ENCODE data around the gene SMAD3. TPM values are rescaled to one million over a fixed set of nuclear protein-coding genes. Genes with fewer than 3 reads are reported as not detected.
A peak's percentile ranks its signal among the peaks of the same experiment; 100 is the strongest.
"Not testable (repeated sequence)": the region's sequence is repeated elsewhere in the genome, so short reads cannot be mapped to it uniquely, and the experiment has no call there.

SMAD3 gene
- total RNA-seq, 2 experiments from 2014 or later, result 74.1 to 75.9 TPM

DNA sequence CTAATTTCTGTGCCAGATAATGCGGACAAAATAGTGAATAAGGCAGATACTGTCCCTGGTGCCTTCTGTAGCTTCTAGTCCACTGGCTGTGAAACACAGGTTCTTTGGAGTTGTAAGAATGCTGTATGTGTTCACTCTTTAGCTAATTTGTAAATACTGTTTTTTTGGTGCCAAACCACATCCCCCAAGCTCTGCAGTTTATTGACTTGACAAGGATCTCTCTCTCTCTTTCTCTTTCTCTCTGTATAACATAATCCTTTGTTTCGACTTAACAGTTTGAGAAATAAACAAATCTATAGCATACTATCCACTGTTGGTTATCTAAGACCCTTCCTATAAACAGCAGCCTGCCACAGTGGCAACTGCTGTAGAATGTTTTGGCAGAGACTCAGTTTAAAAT, 7.6 kb downstream of the SMAD3 start:
- POLR2A ChIA-PET, result interaction anchor here (0.6 to 2.2 kb wide), 2 partner anchors 13 to 28 kb away, joined by 4 to 5 read pairs; no protein-coding TSS in a partner anchor
- no peaks in the 10 kb centered on the region for H3K27me3 Mint-ChIP-seq
- H3K27ac Mint-ChIP-seq, result peak overlapping the region; percentile 64
- H3K36me3 Mint-ChIP-seq, result peaks cover 20% of the 10 kb centered on the region
- H3K9me3 Mint-ChIP-seq, result no peaks in the 10 kb centered on the region
- H3K4me3 Mint-ChIP-seq, result peak overlapping the region; percentile 53
- DNase-seq (no peak), ATAC-seq (ENCODE audit: low read depth) (peak; percentile 40)
- H3K4me1 Mint-ChIP-seq, result peaks cover 56% of the 10 kb centered on the region

- H3K36me3 Mint-ChIP-seq, result peaks cover 20% of the 10 kb centered on the region
- POLR2A ChIA-PET, result interaction anchor here (1.0 to 3.1 kb wide), 2 partner anchors 9 to 27 kb away, joined by 3 to 14 read pairs; partner anchors contain the start of gene SMAD3
- ATAC-seq (ENCODE audit: low read depth) (no peak), DNase-seq (no peak)
- no peaks in the 10 kb centered on the region for H3K9me3 Mint-ChIP-seq
- H3K4me3 Mint-ChIP-seq, result peak overlapping the region; percentile 86
- peaks cover 41% of the 10 kb centered on the region for H3K4me1 Mint-ChIP-seq
- H3K27ac Mint-ChIP-seq, result peak overlapping the region; percentile 77
- H3K27me3 Mint-ChIP-seq, result no peaks in the 10 kb centered on the region
These were observed 9.5 kb downstream of the SMAD3 start for GRCh38 chr15:67074886-67075229.

DNA sequence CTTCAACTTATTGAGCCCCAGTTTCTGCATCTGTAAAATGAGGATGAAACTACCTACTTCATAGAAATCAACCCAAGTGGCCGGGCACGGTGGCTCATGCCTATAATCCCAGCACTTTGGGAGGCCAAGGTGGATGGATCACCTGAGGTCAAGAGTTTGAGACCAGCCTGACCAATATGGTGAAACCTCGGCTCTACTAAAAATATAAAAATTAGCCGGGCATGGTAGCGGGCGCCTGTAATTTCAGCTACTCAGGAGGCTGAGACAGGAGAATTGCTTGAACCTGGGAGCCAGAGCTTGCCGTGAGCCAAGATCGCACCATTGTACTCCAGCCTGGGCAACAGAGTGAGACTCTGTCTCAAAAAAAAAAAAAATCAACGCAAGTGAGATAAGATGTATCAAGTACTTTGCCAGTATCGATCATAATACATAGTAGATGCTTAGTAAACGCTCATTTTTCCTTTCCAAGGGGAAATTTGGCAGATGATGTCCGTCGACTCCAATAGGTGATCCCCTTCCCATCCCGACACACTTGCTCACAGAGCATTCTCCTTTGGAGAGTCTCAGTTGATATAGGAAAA, 10.2 kb downstream of the SMAD3 start:
- POLR2A ChIA-PET, result interaction anchor here (3.1 kb wide), 1 partner anchor 10 kb away, joined by 14 read pairs; the partner anchor contains the start of gene SMAD3
- not testable (repeated sequence) for DNase-seq; ATAC-seq (ENCODE audit: low read depth); H3K9me3 Mint-ChIP-seq; H3K4me3 Mint-ChIP-seq; H3K27me3 Mint-ChIP-seq
- H3K36me3 Mint-ChIP-seq, result peaks cover 21% of the 10 kb centered on the region
- peaks cover 44% of the 10 kb centered on the region for H3K4me1 Mint-ChIP-seq
- peak overlapping the region; percentile 75 for H3K27ac Mint-ChIP-seq

DNA sequence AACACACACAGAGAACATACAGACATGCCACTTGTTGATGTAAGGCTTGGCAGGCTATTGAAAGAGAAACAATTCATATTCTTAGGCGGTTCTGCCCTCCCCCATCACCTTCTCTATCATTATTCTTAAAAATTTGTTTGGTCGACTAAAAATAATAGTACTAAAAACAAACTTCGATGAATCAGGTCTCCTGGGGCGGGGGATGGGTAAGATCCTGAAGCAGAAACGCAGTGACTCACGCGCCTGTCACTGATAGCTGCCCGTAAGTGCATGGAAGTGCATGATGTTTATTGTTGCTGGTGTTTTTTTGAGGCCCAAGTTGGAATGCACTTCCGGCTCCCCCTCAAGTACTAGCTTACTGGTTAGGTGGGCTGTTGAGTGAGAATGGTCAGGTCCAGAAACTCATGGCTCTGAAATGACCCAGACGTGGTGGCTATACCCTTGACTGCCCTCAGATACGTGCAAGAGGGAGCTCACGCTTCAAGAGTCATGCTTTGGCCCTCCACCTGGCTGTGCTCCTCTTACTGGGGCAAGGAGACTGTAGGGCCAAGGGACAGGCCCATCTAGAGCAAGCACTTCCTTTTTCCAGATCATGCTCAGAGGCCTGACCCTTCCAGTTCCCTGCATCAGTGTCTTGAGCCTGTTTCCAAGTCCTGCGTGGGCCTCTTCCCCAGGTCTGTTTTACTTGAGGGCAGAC, 10.9 kb downstream of the SMAD3 start:
- Mint-ChIP-seq H3K27me3 (peaks cover 2% of the 10 kb centered on the region), H3K27ac (peak overlapping the region; percentile 67), H3K4me1 (peaks cover 48% of the 10 kb centered on the region), H3K9me3 (no peaks in the 10 kb centered on the region), H3K36me3 (peaks cover 18% of the 10 kb centered on the region), H3K4me3 (no peak overlapping the region)
- ATAC-seq (ENCODE audit: low read depth) (no peak), DNase-seq (no peak)
- POLR2A ChIA-PET, result interaction anchor here (3.1 kb wide), 1 partner anchor 11 kb away, joined by 14 read pairs; the partner anchor contains the start of gene SMAD3

DNA sequence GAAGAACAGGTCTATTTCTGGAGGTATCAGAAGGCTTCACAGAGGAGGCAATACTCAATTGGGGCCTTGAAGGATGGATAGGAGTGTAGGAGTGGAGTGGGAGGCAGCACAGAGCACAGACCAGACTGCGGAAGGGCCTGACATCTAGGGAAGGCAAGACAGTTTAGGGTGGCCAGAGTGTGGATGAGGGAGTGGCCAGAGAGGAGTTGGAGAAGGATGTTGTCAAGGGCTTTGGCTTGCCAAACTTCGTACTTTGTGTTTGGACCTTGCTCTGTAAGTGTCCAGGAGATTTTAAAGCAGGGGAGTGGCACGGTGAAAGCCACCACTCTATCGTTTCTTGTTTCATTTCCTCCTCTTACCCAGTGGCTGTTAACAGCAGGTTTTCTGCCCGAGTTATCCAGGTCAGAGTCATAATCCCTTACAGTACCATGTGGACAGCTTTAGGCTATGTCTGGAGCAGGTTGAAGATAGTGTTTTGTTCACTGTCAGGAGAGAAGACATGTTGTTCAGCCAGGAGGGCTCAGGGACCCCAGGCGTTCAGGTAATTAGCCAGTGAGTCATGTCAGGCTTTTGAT, 12.3 kb downstream of the SMAD3 start:
- peaks cover 18% of the 10 kb centered on the region for H3K36me3 Mint-ChIP-seq
- ATAC-seq (ENCODE audit: low read depth) (no peak), DNase-seq (no peak)
- H3K4me3 Mint-ChIP-seq, result no peak overlapping the region
- H3K27ac Mint-ChIP-seq, result no peak overlapping the region
- POLR2A ChIA-PET, result no interaction called here
- no peaks in the 10 kb centered on the region for H3K9me3 Mint-ChIP-seq
- H3K27me3 Mint-ChIP-seq, result peaks cover 2% of the 10 kb centered on the region
- H3K4me1 Mint-ChIP-seq, result peaks cover 55% of the 10 kb centered on the region

- H3K4me3 Mint-ChIP-seq, result no peak overlapping the region
- peaks cover 2% of the 10 kb centered on the region for H3K27me3 Mint-ChIP-seq
- ATAC-seq (ENCODE audit: low read depth) (no peak), DNase-seq (no peak)
- H3K36me3 Mint-ChIP-seq, result peaks cover 15% of the 10 kb centered on the region
- no peaks in the 10 kb centered on the region for H3K9me3 Mint-ChIP-seq
- no peak overlapping the region for H3K27ac Mint-ChIP-seq
- peaks cover 56% of the 10 kb centered on the region for H3K4me1 Mint-ChIP-seq
- POLR2A ChIA-PET, result interaction anchor here (1.2 kb wide), 1 partner anchor 41 kb away, joined by 3 read pairs; no protein-coding TSS in a partner anchor
These were observed 14.0 kb downstream of the SMAD3 start for GRCh38 chr15:67079361-67079760.

DNA sequence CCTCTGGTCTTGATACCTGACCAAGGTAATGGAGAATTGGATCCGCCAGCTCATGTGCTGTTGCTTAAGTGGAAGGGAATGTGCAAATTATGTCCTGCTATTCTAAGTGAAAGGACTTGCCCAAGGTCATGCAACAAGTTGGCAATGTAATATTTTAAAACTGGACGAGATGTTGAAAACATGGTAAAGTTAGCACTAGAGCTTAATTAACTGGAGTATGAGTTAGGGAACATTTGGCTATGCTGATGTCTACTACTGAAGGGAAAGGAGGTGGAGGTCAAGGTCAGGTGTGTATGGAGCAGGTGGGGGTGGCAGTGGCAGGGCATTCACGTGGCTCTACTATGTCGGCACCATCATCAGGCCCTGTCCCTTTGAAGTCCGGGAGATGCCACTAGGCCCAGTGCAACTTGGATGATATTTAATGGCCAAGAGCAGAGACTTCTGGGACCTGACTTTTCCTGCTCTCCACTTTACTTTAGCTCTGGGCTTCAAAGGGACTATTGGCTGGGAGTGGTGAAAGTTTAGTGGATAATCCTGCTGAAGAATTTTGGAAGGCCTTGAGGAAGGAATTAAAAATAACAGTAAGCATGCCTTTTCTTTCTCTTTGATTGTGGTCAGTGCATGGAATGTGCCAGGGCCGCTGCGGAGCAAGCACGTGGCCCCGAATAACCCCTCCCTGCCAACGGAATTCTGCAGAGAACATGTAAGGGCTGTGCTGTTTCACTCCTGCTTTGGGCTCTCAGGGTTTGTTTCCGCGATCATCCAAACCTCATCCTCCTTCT, 14.9 kb downstream of the SMAD3 start:
- Mint-ChIP-seq H3K4me3 (no peak overlapping the region), H3K27ac (no peak overlapping the region), H3K9me3 (no peaks in the 10 kb centered on the region), H3K27me3 (peaks cover 2% of the 10 kb centered on the region), H3K36me3 (peaks cover 12% of the 10 kb centered on the region), H3K4me1 (peaks cover 57% of the 10 kb centered on the region)
- DNase-seq (no peak), ATAC-seq (ENCODE audit: low read depth) (no peak)
- POLR2A ChIA-PET, result interaction anchor here (0.7 to 2.0 kb wide), 3 partner anchors 14 to 40 kb away, joined by 3 to 8 read pairs (median 3); partner anchors contain the start of gene SMAD3

GRCh38 chr15:67080900-67081431, 15.6 kb downstream of the SMAD3 start:
- no peak overlapping the region for H3K4me3 Mint-ChIP-seq
- H3K27ac Mint-ChIP-seq, result no peak overlapping the region
- peaks cover 60% of the 10 kb centered on the region for H3K4me1 Mint-ChIP-seq
- no peaks in the 10 kb centered on the region for H3K9me3 Mint-ChIP-seq
- no peak for ATAC-seq (ENCODE audit: low read depth)
- DNase-seq, result no peak
- POLR2A ChIA-PET, result interaction anchor here (2.0 to 3.1 kb wide), 2 partner anchors 15 to 21 kb away, joined by 8 to 12 read pairs; partner anchors contain the start of gene SMAD3
- H3K36me3 Mint-ChIP-seq, result peaks cover 10% of the 10 kb centered on the region
- peaks cover 2% of the 10 kb centered on the region for H3K27me3 Mint-ChIP-seq

DNA sequence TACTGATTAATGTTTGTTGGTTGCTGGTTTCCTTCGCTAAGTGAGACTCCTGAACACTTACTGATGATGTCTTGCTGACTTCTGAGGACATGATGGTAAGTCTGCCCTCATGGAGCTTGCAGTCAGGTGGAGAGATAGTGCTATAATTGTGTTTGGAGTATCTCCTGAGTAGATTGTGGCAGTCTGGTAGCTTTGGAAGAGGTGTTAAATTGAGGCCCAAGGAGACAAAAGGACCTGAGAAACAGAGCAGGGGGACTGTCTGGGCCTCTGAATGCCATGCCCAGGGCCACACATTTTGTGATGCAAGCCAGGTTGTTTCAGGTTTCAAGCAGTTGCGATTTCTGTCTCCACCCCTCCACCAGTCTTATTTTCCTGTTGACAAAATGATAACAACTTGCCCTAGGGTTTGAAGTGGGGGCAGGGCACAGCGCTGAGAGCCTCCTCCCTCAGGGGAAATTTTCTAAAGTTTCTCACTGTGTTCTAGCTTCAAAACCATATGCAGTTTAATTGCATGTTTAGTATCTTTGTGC, 16.7 kb downstream of the SMAD3 start:
- POLR2A ChIA-PET, result interaction anchor here (0.6 to 3.1 kb wide), 5 partner anchors 10 to 53 kb away, joined by 3 to 12 read pairs (median 3); partner anchors contain the start of gene SMAD3
- no peak overlapping the region for H3K4me3 Mint-ChIP-seq
- H3K36me3 Mint-ChIP-seq, result peaks cover 10% of the 10 kb centered on the region

GRCh38 chr15:67083135-67083762, 17.8 kb downstream of the SMAD3 start:
- ATAC-seq (ENCODE audit: low read depth) (no peak), DNase-seq (no peak)
- H3K9me3 Mint-ChIP-seq, result no peaks in the 10 kb centered on the region
- POLR2A ChIA-PET, result interaction anchor here (0.7 to 3.1 kb wide), 6 partner anchors 13 to 158 kb away, joined by 3 to 12 read pairs (median 5); no protein-coding TSS in a partner anchor
- peaks cover 11% of the 10 kb centered on the region for H3K36me3 Mint-ChIP-seq
- H3K27ac Mint-ChIP-seq, result peak overlapping the region; percentile 67
- H3K4me1 Mint-ChIP-seq, result peaks cover 74% of the 10 kb centered on the region
- peaks cover 2% of the 10 kb centered on the region for H3K27me3 Mint-ChIP-seq
- H3K4me3 Mint-ChIP-seq, result peak overlapping the region; percentile 78

More for the DNA sequence above, 16.7 kb downstream of the SMAD3 start:
- peaks cover 70% of the 10 kb centered on the region for H3K4me1 Mint-ChIP-seq
- H3K9me3 Mint-ChIP-seq, result no peaks in the 10 kb centered on the region
- DNase-seq (no peak), ATAC-seq (ENCODE audit: low read depth) (no peak)
- H3K27ac Mint-ChIP-seq, result no peak overlapping the region
- H3K27me3 Mint-ChIP-seq, result peaks cover 2% of the 10 kb centered on the region

DNA sequence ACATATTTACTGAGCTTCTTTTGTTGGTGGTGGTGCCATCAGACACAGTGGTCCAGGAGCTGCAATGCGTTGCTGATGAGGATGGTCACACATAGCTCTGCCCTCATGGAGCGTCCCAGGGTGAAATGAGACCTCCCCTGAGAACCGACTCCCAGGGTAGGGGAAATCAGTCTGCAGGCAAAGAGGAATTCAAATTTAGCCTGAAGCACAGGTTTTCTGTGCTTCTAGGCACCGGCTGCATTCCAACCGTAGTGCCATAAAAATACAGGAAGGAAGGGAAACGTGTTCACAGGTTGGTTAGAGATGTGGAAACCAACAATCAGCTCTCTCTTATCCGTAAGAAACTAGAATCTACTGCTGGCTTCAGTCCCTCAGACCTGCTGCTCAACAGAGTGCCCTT, 19.2 kb downstream of the SMAD3 start:
- no peak for ATAC-seq (ENCODE audit: low read depth)
- peaks cover 2% of the 10 kb centered on the region for H3K27me3 Mint-ChIP-seq
- no peak for DNase-seq
- peaks cover 11% of the 10 kb centered on the region for H3K36me3 Mint-ChIP-seq
- H3K4me1 Mint-ChIP-seq, result peaks cover 86% of the 10 kb centered on the region
- POLR2A ChIA-PET, result interaction anchor here (1.0 to 2.8 kb wide), 4 partner anchors 16 to 50 kb away, joined by 3 to 15 read pairs (median 8); no protein-coding TSS in a partner anchor
- peak overlapping the region; percentile 65 for H3K4me3 Mint-ChIP-seq
- H3K27ac Mint-ChIP-seq, result peak overlapping the region; percentile 67
- no peaks in the 10 kb centered on the region for H3K9me3 Mint-ChIP-seq

GRCh38 chr15:67085237-67085817, 19.9 kb downstream of the SMAD3 start:
- Mint-ChIP-seq H3K4me1 (peaks cover 88% of the 10 kb centered on the region), H3K4me3 (peak overlapping the region; percentile 55), H3K27ac (peak overlapping the region; percentile 67), H3K9me3 (no peaks in the 10 kb centered on the region), H3K27me3 (peaks cover 2% of the 10 kb centered on the region), H3K36me3 (peaks cover 11% of the 10 kb centered on the region)
- ATAC-seq (ENCODE audit: low read depth), result peak; percentile 61
- no peak for DNase-seq
- POLR2A ChIA-PET, result interaction anchor here (0.6 to 2.8 kb wide), 15 partner anchors 14 to 437 kb away, joined by 3 to 15 read pairs (median 4); partner anchors contain the start of gene SMAD3
